ENCODE data around the gene RMDN3. TPM values are rescaled to one million over a fixed set of nuclear protein-coding genes. Genes with fewer than 3 reads are reported as not detected.

RMDN3 gene
- total and polyA plus RNA-seq, 9 of the 15 experiments (the other 6 are each of a cell fraction or from before 2014, with no cell fraction given), result 8.1 to 38.2 (median 25.9) TPM

DNA sequence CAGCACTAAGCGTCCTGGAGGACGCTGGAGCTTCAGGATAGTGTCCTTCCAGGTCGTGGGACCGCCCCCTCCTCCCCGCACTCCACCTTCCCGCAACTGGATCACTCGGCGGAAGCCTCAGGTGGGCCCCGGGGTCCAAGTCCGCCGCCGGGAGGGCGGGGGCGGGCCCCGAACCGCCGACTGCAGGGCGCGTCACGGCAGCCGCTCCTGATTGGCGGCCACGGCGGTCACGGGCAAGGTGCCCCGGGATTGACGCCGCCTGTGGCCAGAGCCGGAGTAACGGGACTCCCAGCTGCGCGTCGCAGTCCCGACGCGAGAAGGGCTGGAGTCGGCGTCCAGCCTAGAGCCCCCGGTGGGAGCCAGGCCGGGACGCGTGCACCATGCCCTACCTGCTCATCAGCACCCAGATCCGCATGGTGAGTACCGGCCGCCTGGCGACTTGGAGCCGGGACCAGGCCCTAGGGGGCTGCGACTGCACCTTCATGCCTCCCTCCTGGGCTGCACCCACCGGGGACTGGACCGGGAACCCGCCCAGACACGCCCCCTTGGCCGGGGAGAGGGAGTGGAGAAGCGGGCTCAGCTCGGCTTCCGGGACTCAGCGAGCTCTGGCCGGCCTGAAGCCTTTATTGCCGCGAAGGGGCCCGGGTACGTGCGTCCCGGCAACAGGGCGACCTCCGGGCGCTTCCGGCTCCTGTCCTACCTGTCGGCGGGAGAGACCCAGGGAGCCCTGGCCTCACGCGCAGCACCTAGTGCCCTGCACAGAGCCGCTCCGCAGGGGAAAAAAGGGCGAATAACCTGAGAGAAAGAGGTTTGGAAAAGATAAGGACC, 9.0 kb upstream of the RMDN3 start, which contains the start of gene GCHFR (continued):
- peak; percentile 52 for TF ChIP-seq JUND (IDR thresholded peaks at IDR 0.05; ENCODE audit: borderline replicate concordance, low read depth, low read length)
- no peak for TF ChIP-seq JUND (tag; IDR thresholded peaks at IDR 0.05; ENCODE audit: borderline replicate concordance, low read depth, low read length)
- no peak for TF ChIP-seq BMI1 (IDR thresholded peaks at IDR 0.05; ENCODE audit: low read length)
- TF ChIP-seq, protein P1, sequence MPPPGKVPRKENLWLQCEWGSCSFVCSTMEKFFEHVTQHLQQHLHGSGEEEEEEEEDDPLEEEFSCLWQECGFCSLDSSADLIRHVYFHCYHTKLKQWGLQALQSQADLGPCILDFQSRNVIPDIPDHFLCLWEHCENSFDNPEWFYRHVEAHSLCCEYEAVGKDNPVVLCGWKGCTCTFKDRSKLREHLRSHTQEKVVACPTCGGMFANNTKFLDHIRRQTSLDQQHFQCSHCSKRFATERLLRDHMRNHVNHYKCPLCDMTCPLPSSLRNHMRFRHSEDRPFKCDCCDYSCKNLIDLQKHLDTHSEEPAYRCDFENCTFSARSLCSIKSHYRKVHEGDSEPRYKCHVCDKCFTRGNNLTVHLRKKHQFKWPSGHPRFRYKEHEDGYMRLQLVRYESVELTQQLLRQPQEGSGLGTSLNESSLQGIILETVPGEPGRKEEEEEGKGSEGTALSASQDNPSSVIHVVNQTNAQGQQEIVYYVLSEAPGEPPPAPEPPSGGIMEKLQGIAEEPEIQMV (tag; conservative IDR thresholded peaks at IDR 0.05; ENCODE audit: low read depth), result no peak
- TF ChIP-seq TGIF2 (CRISPR knock-in tag; IDR thresholded peaks at IDR 0.05), result no peak
- no peak for TF ChIP-seq NR3C1 (CRISPR knock-in tag; IDR thresholded peaks at IDR 0.05)
- no peak for TF ChIP-seq C11orf30 (IDR thresholded peaks at IDR 0.05; ENCODE audit: low read depth)
- TF ChIP-seq RBM34 (IDR thresholded peaks at IDR 0.05; ENCODE audit: borderline replicate concordance, insufficient read depth, low read length), result 0 out of 2 replicates have a peak, but pooled peaks have one; percentile 68
- no peak for TF ChIP-seq NFXL1 (CRISPR knock-in tag; IDR thresholded peaks at IDR 0.05)
- TF ChIP-seq MCM5 (IDR thresholded peaks at IDR 0.05; ENCODE audit: low read depth), result no peak
- peak; percentile 52; the same call in 1 of the 2 replicates for TF ChIP-seq KAT7 (CRISPR knock-in tag; IDR thresholded peaks at IDR 0.05; ENCODE audit: borderline replicate concordance)
- TF ChIP-seq MNT (conservative IDR thresholded peaks at IDR 0.05), result peak; percentile 18 to 73; a peak in 1 of 4 replicates
- TF ChIP-seq ZHX1 (conservative IDR thresholded peaks at IDR 0.05; ENCODE audit: low read length), result no peak
- no peak for TF ChIP-seq TCF7 (IDR thresholded peaks at IDR 0.05; ENCODE audit: borderline replicate concordance)
- peak in 1 of 2 experiments; percentile 8; a peak in 1 of 4 replicates for TF ChIP-seq RAD21 (CRISPR knock-in tag; conservative IDR thresholded peaks at IDR 0.05 in 1 of 2, IDR thresholded peaks at IDR 0.05 in 1 of 2)
- peak; percentile 48 for TF ChIP-seq PCBP1 (IDR thresholded peaks at IDR 0.05; ENCODE audit: low read depth, low read length, poor library complexity, severe bottlenecking)
- no peak for TF ChIP-seq FOXP4 (CRISPR knock-in tag; IDR thresholded peaks at IDR 0.05; ENCODE audit: borderline replicate concordance)
- no peak for TF ChIP-seq ILF3 (IDR thresholded peaks at IDR 0.05; ENCODE audit: borderline replicate concordance)
- TF ChIP-seq MED1 (CRISPR knock-in tag; IDR thresholded peaks at IDR 0.05; ENCODE audit: borderline replicate concordance), result no peak

Measured in K562 (cell line).